CD4-positive, alpha-beta T cell treated with Interleukin-1 beta for 1 hour (primary cell): ENCODE data around the gene ORC3.
A peak's percentile ranks its signal among the peaks of the same experiment; 100 is the strongest.

Experiments
- DNase-seq, 2 donors: peaks; one replicate each; pipeline ENCODE4 v3.0.0-alpha.2; 2020 to 2022

Gene ORC3

DNA sequence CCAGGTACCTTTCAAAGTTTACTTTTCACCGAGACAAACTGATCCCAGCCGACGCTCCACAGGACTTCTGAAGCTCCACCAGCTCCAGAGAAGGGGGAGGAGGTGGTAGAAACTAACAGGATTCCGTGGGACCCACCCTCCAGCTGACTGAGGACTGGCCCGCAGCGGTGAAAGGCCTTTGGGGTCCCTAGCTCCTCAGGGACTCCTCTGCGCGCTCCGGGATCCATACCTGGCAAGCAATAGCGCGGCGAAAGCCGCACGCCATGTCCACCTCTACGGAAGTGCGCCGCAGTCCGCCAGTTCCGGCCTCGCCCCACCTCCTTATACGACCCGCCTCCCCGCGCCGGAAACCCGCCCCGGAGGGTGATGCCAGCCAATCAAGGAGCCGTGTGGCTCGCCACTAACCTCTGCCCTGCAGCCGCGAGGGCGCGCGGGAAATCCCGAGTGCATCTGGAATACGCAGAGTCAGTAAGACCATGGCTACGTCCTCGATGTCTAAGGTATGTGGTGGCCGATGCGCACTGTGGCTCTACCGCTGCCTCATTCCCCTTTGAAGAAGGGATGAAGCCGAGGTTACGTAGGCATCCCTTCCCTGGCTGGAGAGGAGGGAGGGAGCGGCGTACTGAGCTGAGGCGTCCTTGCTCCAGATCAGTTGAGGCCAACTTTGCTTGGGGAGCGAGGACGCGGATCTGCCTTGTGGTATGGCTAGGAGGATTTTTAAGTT, at the start of gene ORC3, which contains the start of gene RARS2:
TSS of gene ORC3 (plus strand) at position 443 of the 724 bp plus-strand sequence. CDS start at position 477, 34 bp downstream.
TSS of gene RARS2 (minus strand) at position 295 of the 724 bp plus-strand sequence. CDS start at position 265, 30 bp downstream.
- DNase-seq = peak; percentile 93 to 95

DNA sequence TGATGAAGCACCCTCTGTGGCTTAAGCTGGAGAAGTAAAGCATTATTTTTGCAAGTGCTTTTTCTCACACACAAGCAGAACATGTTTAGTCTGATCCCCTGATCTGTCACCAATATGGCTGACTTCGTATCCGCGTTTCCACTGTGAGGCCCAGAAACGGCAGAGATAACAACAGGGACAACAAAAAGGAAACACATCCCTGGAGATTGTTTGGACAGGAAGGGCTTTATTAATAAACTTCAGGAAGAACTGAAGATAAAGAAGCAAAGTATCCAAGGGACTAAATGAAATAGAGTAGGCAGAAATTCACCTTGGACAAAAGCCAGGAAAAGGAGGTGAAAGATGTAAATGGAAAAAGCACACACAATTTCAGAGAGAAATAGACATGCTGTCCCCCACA, 49.4 kb upstream of the ORC3 start:
- DNase-seq = no peak

DNA sequence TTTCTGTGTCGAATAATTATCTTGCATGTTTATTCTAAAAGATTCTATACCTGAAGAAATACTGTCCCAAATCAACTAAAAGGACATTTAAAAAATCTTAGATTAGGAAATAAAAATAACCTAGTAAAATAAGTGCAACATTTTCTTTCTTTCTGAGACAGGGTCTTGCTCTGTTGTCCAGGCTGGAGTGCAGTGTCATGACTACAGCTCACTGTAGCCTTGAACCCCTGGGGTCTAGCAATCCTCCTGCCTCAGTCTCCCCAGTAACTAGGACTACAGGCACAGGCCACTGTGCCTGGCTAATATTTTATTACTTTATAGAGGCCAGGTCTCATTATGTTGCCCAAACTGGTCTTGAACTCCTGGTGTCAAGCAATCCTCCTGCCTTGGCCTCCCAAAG, 48.9 kb upstream of the ORC3 start:
- DNase-seq = no peak

DNA sequence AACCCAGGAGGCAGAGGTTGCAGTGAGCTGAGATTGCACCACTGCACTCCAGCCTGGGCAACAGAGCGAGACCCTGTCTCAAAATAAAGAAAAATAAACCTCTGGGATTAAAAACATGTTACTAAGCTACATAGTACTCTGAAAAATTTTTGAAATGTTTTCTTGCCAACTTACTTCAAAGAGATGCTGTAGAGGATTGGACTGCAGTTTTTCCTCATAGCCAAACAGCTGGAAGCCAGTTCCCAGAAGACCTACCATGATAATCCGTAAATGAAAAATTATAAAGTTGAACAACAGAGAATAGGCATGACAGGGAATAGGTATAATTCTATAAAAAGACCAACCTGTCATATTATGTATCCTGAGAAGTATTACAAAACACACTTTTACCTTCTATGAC, 48.2 kb upstream of the ORC3 start:
- no peak for DNase-seq

DNA sequence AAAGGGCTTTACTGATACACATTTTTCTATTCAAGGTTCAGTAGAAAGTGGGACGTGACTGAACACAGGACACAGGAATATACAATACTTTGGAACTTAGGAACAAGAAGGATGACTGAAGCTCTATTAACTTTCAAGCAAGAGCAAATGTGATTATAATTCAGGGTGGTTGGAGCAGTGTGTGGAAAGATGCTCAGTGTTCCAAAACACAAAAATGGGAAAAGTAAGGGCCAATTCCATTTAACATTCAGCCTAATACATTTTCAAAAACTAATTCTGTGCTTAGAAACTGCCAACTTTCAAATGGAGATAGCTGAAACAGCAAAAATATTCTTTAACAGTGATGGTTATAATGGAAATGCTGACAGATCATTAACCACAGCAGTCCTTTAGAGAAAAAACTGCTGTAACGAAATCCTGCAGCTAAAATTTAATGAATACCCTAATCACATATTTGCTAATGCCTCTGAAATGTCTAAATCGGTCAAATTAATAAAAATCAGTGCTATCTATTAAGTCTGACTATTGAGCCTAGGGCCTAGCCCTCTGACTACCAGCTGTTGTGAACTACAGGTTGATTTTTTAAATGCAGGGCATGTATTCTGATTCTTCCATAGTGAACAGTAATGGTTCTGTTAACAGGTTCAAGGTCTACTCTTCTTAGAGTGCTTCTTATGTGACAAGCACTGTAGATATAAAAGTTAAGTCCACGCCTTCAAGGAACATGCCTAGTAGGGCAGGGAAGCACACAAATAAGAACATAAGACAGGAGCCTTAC, 46.0 kb upstream of the ORC3 start:
- DNase-seq = no peak

DNA sequence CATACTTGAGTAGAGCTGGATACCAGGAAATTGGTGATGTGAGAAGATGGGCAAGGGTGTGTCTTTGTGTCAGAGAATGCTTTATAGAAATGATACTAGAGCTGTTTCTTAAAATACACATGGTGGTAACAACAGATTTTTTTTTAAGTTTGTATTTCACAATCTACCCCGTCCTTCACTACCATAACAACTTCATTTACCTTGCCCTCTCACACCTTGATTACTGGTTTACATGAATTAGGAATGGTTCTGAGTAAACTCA, 45.5 kb upstream of the ORC3 start:
- DNase-seq = no peak

DNA sequence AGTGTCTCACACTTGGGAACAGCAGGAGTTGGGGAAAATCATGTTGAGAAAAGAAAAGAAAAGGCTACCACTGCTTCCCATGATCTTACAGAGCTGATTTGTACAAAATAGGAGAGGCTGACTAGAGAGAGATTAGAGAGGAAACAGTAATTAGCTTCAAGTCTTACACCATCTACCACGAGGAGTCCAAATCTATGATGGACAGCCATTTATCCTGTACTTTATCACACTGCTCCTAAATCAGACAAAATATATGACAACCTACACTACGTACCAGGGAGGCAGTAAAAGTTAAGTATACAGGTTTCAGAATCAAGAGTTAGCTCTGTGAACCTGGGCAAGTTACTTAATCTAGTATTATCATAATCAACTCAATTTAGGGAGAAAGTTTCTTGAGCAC, 38.1 kb upstream of the ORC3 start:
- no peak for DNase-seq

DNA sequence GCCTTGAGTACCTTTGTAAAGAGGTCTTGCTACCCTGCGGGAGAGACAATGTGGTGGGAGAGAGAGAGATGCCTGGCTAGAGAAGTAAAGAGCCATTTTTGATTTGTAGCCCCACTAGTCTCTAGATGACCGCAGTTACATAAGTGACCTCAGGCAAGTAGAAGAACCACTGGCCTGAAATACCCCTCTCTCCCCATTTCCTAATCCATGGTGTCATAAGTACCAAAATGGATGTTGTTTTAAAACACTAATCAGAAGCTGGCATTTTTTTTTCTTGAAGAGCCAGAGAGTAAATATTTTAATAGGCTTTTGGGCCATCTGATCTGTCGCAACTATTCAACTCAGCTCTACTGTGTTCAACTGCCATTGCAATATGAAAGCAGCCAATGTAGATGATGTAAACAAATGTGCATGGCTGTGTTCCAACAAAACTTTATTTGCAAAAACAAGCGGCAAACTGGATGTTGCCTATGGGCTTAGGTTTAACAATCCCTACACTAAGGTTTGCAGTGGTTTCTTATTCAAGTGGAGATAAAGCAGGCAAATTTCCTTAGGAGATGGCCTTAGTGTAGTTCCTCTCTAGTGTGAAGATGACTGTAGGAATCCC, 36.7 kb upstream of the ORC3 start:
- no peak for DNase-seq

DNA sequence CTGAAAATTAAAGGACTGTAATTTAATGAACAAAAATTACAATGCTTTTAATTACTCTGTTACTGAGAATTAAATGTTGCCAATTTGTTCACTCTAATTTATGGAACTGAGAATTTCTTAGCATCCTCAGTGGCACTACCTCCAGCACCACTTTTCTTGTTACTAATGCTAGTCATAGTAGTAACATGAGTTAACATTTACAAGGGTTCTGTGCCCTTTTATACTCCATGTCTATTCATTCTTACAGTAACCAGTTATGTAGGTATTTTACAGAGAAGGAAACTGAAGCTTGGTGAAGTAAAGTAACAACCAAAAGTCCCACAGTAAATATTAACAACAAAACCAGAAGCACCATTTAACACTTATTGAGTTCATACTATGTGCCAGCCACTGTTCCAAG, 34.4 kb upstream of the ORC3 start:
- DNase-seq = no peak

DNA sequence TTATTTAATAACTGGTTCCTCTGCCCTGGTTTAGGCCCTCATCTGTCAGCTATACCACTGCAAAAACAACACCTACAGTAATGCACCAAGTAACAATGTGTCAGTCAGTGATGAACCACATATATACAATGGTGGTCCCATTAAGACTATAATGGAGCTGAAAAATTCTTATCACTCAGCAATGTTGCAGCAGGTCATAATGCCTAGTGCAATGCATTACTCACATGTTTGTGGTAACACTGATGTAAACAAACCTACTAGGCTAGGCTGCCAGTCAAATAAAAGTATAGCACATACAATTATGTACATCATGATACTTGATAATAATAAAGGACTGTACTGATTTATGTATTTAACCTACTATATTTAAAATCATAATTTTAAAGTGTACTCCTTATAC, 31.5 kb upstream of the ORC3 start:
- no peak for DNase-seq

DNA sequence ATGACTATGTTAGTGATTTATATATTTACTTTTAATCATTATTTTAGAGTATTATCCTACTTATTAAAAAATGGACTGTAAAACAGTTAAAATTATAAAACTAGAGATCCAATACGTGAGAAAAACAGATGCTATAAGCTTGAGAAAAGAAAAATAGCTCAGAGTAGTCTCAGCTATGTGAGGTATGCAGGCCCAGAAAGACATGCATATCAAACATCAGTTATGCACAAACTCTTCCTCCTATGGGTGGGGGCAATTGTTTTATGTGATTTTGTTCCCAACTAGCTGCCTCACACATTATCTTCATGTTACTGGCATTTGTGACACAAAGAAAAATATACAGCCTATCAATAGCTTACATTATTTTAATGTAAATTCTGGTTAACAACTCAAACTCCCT, 28.9 kb upstream of the ORC3 start:
- DNase-seq = no peak

DNA sequence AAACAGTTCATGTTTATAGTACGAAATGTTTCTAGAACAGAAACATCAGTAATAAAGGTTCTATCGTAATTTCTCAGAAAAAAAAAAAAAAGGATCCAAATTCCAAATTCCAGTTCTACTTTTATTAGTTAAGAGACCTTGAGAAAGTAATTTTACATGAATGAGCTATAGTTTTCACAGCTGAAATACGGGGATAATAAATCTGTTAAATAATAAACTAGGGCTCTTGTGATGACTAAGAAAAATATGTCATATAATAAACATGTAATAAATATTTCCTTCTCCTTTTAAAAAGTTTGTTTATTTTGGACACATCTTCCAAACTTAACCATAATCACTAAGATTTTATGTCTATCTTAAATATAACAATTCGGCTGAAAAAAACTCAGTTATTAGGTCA, 17.9 kb upstream of the ORC3 start:
- no peak for DNase-seq

DNA sequence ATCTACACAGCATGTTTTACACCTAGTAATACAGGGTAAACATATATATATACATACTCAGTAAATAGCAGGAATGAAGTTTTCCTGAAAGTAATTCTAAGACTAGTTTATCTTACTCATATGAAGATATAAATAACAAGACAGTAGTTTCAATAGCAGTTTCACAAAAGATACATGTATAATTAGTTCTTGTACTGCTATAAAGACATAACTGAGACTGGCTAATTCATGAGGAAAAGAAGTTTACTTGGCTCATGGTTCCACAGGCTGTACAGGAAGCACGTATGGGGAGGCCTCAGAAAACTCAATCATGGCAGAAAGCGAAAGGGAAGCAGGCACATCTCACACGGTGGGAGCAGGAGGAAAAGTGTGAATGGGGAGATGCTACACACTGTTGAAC, 17.1 kb upstream of the ORC3 start:
- no peak for DNase-seq

DNA sequence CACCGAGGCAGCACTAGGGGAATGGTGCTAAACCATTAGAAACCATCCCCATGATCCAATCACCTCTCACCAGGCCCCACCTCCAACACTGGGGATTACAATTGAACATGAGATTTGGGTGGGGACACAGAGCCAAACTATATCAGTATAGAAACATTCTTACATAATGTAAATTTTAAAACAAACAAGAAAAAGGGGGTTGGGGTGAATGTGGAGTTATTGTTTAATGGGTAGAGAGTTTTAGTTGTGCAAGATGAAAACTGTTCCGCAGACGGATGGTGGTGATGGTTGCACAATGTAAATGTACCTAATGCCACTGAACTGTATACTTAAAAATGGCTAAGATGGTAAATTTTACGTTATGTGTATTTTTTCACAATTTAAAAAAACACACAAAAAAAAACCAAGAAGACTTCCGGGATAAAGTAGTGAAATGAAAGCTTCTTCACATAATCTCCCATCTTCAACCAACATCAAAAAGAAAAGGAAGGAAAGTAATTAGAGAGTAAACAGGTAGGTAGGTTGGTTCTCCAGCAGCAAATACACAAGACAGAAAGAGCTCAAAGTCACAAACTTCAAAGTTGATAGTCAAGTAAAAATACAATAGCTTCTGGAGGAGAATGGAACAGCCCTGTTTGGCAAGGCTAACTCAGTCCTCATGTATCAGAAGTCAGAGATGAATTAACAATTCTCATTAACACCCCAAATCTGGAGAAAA, 16.5 kb upstream of the ORC3 start:
- no peak for DNase-seq

DNA sequence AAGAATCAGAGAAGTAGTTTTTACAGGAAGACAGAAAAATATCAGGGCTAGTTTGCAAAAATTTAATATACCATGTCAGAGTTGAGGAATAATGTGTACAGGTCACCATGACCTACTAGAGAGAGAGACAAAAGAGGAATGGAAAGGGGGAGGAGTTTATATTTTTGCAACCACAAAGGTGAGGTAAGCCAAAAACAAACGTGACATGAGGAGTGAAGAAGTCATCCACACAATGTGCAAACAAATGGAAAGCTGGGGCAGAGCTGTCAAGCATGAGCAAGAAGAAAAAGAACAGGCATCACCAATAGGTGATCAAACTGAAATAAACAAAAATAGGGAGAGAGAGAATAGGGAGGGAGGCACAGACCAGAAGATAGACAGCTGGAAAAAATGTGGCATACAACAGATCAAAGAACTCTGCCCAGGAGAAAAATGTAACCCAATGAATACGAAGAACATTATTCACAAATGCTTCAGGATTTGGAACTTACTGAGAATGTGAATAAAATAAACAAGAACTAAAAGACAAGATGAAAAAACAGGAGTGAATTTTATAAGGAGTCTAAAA, 15.6 kb upstream of the ORC3 start:
- no peak for DNase-seq

DNA sequence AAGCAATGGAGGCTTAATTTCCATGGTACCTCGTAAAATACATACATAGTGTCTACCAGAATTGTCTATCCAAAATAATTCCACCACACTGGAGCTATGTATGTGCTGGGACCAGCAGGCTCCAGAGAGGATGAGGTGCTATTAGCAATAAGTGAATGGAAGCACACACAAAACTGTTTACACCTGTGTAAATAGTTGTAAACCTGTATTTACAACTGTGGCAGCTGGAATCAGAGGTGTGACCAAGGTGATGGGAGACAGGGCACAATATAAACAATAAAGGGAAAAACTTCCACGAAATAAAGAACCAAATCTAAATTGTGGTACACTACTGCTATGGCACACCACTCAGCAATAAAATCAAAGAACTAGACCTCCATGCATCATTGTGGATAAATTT, 14.5 kb upstream of the ORC3 start:
- no peak for DNase-seq

DNA sequence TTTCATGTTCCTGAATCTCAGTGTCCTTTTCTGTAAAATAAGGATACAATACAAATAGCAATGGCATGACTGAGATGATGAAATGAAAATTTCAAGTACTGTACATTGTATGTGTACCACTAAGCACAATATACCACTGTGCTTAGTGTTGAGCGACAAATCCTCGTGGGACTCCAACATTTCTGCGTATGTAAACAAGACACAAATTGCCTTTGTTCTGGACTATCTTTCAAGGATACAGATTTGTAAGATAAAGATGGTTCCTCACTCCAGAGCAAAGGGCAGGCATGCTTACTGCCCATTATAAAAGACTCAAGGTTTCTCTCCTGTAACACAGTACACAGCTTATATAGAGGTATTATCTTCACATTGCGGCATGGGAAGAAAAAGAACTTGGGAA, 6.1 kb upstream of the ORC3 start:
- no peak for DNase-seq

DNA sequence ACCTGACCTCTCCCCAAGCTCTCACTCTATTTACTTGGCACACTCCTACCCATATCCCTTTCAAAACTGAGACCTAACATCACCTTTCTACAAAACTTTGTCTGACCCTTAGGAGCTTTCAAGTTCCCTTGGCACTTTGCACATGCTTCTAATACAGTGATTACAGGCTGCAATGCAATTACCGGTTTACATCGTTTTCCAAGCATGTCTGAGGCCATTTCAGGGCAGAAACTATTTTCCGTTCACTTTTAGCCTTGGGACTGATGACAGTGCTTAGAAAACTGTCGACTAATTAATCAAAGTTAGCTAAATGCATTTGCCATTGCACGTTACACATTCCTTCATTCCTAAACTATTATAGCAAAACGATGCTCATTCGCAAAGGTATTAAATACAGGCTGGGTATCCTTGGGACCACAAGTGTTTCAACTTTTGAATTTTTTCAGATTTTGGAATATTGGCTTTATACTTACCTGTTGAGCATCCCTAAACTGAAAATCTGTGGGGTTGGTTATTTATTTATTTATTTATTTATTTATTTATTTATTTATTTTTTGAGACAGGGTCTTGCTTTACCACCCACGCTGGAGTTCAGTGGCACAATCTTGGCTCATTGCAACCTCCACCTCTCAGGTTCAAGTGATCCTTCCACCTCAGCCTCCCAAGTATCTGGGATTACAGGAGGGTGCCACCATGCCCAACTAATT, 3.4 kb upstream of the ORC3 start:
- no peak for DNase-seq

DNA sequence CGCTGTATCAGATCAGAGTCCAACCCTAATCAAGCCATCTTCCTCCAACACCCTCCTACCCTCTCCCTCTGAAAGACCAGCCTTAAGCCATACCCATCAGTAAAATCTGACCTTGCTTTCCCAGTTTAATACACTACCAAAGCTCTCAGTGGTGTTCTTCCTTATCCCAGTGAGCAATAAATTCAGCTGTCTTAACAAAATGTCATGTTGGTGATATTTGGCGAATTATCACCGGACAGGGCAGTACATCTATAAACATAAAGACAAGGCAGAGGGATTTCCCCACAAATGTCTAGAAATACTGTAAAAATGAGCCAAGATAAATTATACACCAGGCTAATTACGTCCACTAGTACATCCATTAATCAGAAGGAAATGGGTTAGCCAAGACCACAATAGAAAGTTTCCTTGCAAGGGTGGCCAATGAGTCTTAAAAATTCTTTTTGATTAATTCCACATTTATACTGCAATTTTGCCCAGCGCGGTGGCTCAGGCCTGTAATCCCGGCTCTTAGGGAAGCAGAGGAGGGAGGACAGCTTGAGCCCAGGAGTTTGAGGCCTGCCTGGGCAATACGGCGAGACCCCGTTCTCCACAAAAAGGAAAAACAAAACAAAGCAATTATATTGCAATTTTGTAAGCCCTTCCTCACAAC, 1.1 kb upstream of the ORC3 start:
- DNase-seq = no peak

DNA sequence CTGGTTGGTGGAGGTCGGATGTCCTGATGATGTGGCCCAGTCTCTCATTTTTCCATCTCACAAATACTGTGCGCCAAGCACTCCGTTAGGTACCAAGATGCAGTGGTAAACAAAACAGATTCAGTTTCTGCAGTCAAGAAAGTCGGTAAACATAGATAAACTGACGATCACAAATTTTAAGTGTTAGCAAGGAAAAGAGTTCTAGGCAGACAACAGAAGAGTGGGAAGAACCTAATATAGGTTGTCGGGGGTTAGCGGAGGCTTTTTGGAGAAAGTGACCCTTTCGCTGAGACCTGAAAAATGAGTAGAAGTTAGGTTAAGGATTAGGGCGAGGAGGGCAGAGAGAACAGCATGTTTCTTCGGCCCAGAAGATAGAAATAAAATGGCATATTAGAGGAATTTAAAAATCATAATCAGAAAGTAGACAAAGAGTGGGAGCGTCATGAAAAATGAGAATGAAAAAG, 514 bp downstream of the ORC3 start:
- no peak for DNase-seq

DNA sequence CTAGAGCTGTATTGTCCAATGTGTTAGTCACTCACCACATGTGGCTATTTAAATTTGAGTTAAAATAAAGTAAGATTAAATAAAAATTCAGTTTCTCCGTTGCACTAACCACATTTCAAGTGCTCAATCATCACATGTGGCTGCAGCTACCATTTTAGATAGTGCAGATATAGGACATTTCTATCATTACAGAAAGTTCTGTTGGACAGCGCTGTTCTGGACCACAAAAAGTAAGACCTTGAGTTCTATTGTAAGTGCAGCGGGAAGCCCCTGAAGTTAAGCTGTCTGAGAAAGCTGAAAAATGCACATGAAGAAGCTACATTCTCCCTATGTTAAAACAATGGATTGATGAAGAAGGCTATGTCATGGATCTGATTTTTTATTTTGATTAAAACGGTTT, 1.1 kb downstream of the ORC3 start:
- no peak for DNase-seq

DNA sequence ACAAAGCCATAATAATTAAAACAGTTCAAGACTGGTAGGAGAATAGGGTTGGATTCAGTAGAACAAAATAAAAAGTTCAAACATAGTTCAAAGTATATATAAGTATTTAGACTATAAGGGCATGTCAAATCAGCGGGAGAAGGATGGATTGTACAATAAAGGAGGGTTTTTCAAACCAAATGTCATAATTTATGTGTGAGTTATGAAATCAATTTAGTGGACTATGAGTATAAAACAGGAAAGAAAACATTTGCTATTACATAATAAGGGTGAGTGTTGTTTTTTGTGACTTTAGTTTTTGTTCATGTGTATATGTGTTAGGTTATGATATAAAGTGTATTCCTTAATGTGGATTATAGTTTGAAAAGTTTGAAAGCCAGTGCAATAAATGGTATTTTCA, 10.6 kb downstream of the ORC3 start:
- DNase-seq = no peak
